Measurements from ENCODE around the gene TAS2R30.
A peak's percentile ranks its signal among the peaks of the same experiment; 100 is the strongest.

TAS2R30 gene

DNA sequence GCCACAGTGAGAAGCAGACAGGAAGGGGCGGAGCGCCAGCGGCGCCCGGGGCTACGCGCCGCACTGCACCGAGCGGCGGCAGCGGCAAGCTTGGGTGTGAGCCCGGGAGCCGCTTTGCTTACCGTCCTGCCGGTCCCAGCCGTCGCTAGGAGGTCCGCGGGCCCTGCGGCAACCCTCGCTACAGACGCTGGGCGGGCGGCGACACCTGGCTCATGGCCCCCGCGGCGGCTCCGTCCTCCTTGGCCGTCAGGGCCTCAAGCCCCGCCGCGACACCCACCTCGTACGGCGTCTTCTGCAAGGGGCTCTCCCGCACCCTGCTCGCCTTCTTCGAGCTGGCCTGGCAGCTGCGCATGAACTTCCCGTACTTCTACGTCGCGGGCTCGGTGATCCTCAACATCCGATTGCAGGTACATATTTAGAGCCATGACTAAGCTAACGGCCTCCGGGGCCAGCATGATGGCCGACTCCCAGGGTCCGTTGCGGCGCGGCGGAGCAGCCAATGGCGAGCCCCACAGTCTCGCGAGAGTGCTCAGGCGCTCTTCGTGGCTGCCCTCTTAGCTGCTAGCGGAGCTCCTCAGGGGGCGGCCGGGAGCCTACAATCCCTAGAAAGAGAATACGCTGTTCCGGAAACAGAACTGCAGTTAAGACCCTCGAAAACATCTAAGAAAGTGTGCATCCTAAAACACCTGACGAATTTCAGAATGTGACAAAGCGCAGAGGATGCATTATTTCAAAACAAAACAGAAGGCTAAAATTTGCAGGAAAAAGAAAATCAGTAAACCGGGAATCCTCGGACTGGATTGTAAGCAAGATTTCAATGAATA lies 36.9 kb upstream of the TAS2R30 start, which contains the start of gene SMIM10L1:
Gene SMIM10L1 (plus strand): TSS at position 50 of the 824 bp plus-strand sequence. CDS start 163 bp downstream, at position 213.
- H3K4me3 ChIP-seq (ENCODE audit: low read length): peak within 1 kb of the TSS; percentile 81
- TF ChIP-seq, protein P1, sequence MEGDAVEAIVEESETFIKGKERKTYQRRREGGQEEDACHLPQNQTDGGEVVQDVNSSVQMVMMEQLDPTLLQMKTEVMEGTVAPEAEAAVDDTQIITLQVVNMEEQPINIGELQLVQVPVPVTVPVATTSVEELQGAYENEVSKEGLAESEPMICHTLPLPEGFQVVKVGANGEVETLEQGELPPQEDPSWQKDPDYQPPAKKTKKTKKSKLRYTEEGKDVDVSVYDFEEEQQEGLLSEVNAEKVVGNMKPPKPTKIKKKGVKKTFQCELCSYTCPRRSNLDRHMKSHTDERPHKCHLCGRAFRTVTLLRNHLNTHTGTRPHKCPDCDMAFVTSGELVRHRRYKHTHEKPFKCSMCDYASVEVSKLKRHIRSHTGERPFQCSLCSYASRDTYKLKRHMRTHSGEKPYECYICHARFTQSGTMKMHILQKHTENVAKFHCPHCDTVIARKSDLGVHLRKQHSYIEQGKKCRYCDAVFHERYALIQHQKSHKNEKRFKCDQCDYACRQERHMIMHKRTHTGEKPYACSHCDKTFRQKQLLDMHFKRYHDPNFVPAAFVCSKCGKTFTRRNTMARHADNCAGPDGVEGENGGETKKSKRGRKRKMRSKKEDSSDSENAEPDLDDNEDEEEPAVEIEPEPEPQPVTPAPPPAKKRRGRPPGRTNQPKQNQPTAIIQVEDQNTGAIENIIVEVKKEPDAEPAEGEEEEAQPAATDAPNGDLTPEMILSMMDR (IDR thresholded peaks at IDR 0.05; ENCODE audit: insufficient read depth, low read depth, low read length, missing control alignments): no peak
- DNase-seq (ENCODE audit: low read depth): peak; percentile 98

DNA sequence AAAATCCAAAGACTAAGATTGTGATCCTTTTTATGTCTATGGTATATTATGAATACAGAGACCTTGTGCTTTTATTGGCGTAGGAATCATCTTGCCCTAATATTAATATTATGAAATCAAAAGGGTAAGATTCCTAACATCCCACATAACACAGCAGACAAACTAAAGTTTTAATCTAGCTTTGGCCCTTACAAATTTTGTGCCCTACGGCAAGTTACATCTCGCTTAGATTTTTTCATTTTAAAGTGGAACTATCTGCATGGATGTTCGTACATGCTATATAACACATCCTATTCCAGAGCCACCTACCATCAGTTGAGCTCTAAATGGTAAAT lies 36.3 kb upstream of the TAS2R30 start:
- DNase-seq (ENCODE audit: low read depth): no peak
- H3K4me3 ChIP-seq (ENCODE audit: low read length): peak overlapping the region; percentile 81
- TF ChIP-seq, protein P1 (IDR thresholded peaks at IDR 0.05; ENCODE audit: insufficient read depth, low read depth, low read length, missing control alignments): no peak

DNA sequence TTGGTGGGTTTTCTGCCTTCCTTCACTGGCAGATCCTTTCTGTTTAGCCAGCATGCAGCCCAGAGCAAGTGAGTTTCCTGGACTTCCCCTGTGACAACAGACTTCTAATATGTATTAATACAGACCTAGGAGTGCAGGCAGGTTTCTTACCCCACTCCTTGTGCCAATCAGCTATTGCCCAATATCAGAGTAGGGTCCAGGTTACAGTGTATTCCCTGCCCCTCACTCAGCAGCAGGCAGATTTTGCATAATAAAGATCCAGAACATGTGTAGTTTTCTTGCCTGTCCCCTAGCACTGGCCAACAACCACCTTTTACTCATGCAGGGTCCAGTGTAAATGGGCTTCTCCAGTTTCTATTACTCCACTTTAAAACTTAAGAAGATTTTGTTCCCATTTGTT lies 31.9 kb upstream of the TAS2R30 start:
- DNase-seq (ENCODE audit: low read depth): no peak
- H3K4me3 ChIP-seq (ENCODE audit: low read length): no peak overlapping the region
- TF ChIP-seq, protein P1 (IDR thresholded peaks at IDR 0.05; ENCODE audit: insufficient read depth, low read depth, low read length, missing control alignments): no peak

DNA sequence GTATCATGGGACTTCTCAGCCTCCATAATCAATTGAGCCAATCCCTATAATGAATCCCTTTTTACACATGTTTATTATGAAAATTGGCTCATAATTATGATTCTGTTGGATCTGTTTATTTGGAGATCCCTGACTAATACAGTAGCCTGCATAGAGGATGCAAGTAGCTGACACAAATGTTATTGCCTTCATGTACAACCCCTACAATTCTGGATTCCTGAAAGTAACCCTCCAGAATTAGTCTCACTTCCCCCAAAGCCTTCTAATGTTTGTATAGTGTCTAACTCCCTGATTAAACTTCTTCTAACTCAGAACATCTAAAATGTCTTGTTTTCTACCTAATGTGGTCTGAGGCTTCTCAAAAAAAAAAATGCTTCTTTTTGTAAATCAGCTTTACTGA lies 29.9 kb upstream of the TAS2R30 start:
- H3K4me3 ChIP-seq (ENCODE audit: low read length): no peak overlapping the region
- TF ChIP-seq, protein P1 (IDR thresholded peaks at IDR 0.05; ENCODE audit: insufficient read depth, low read depth, low read length, missing control alignments): no peak
- no peak for DNase-seq (ENCODE audit: low read depth)

DNA sequence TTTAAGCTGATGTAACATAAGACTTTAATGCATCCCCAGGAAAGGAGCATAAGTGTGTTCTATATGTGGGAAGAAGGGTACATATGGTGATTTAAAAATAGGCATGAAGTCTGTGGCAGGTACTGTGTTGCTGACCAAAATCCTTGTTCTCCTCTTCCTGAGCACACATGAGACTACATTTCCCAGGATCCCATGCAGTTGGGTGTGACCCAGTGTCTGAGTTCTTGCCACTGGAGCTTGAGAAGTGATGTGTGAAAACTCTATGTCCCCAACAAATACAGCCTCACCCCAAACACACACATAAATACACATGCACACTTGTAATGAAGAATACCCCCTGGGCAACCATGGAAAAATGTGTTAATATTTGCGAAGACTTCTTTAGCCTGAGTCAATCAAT lies 28.1 kb upstream of the TAS2R30 start:
- DNase-seq (ENCODE audit: low read depth): peak; percentile 11
- H3K4me3 ChIP-seq (ENCODE audit: low read length): no peak overlapping the region

DNA sequence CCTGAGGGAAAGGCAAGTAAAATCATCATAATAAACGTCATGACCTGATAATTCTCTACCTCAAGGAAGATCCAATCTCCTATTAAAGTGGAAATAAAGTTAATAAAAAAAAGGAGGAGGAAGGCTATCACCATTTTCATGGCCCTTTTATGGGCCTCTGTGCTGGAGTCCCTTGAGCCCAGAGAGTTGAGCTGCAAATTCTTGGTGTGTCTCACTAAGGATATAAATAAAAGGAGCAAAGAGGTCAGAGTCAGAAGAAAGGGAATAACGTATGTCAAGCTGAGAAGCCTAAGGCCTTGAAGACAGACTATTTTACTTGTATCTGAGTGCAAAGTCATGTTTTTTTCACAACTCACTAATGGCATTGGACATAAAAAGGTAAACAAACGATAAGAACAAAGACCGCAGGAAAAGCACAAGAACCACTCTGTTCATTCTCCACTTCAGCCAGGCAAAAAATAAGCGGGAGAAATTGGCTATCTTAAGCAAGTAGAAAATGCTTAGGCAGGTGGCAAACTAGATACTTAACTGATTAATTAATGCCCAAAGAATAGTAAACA lies 24.5 kb upstream of the TAS2R30 start:
- DNase-seq (ENCODE audit: low read depth): no peak
- TF ChIP-seq, protein P1 (IDR thresholded peaks at IDR 0.05; ENCODE audit: insufficient read depth, low read depth, low read length, missing control alignments): no peak
- H3K4me3 ChIP-seq (ENCODE audit: low read length): no peak overlapping the region

More for the DNA sequence above, 28.1 kb upstream of the TAS2R30 start:
- TF ChIP-seq, protein P1 (IDR thresholded peaks at IDR 0.05; ENCODE audit: insufficient read depth, low read depth, low read length, missing control alignments): no peak

Measured in epithelial cell of esophagus (primary cell).